PC-9 (cell line): Measurements from ENCODE around the gene CHM. TPM values are rescaled to one million over a fixed set of nuclear protein-coding genes. Genes with fewer than 3 reads are reported as not detected.

Experiments used
- BruUV-seq: library from RNA; stranded (reverse); fragments of 400-500 nt; replicated peaks from 2 replicates; lab custom pipeline; 2021; lab: Mats Ljungman, UMichigan
- CTCF ChIA-PET: fragments of 300-600 bp; sonication (Branson Sonifier 250); formaldehyde crosslinking; loops from one replicate; lab custom pipeline; 2022; ENCODE audit warnings: antibody characterized with exemption; lab: Charles Lee
- POLR2A ChIA-PET: fragments of 300-600 bp; sonication (Branson Sonifier 250); formaldehyde crosslinking; loops from one replicate; lab custom pipeline; 2022; ENCODE audit warnings: antibody characterized with exemption; ENCODE audit not compliant: unreplicated experiment; lab: Charles Lee
- DNase-seq, 2 experiments: peaks; one replicate each; pipeline versions ENCODE4 v3.0.0 to v3.0.0-alpha.2; 2015 to 2022; ENCODE audit warnings: mixed read lengths in 1 of 2
- H2AFZ ChIP-seq: fragments of 200-600 bp; sonication (generic); 2 replicates; pipeline ENCODE4 v1.8.1; 2017; ENCODE audit warnings: antibody characterized with exemption
- H3F3A ChIP-seq: fragments of 200-600 bp; sonication (generic); 2 replicates; pipeline ENCODE4 v1.8.1; 2017; ENCODE audit warnings: antibody characterized with exemption, mild to moderate bottlenecking, low read depth; ENCODE audit not compliant: insufficient read depth
- H3K27ac ChIP-seq: fragments of 200-600 bp; sonication (generic); 2 replicates; pipeline ENCODE4 v1.6.1; 2016; ENCODE audit warnings: mixed run types
- H3K27me3 ChIP-seq: fragments of 200-600 bp; sonication (generic); 2 replicates; pipeline ENCODE4 v1.6.1; 2016; ENCODE audit warnings: low read depth, mixed run types; ENCODE audit not compliant: insufficient read depth
- H3K36me3 ChIP-seq: fragments of 200-600 bp; sonication (generic); 2 replicates; pipeline ENCODE4 v1.6.1; 2016; ENCODE audit warnings: low read depth, mixed run types
- H3K4me1 ChIP-seq: fragments of 200-600 bp; sonication (generic); replicated peaks from 2 replicates; pipeline ENCODE4 v1.6.1; 2016; ENCODE audit warnings: mixed run types; ENCODE audit not compliant: insufficient read depth
- H3K4me2 ChIP-seq: fragments of 200-600 bp; sonication (generic); 2 replicates; pipeline ENCODE4 v1.6.1; 2017; ENCODE audit warnings: mixed run types
- H3K4me3 ChIP-seq: fragments of 200-600 bp; sonication (generic); 2 replicates; pipeline ENCODE4 v1.6.1; 2016; ENCODE audit warnings: mixed run types
- H3K79me2 ChIP-seq: fragments of 200-600 bp; sonication (generic); 2 replicates; pipeline ENCODE4 v1.6.1; 2017; ENCODE audit warnings: low read depth, mixed run types
- H3K9me2 ChIP-seq: fragments of 200-600 bp; sonication (generic); 2 replicates; pipeline ENCODE4 v1.8.1; 2017; ENCODE audit warnings: mild to moderate bottlenecking; ENCODE audit not compliant: insufficient read depth
- H3K9me3 ChIP-seq: fragments of 200-600 bp; sonication (generic); 2 replicates; pipeline ENCODE4 v1.8.1; 2016; ENCODE audit warnings: low read depth; ENCODE audit not compliant: insufficient read depth
- H4K20me1 ChIP-seq: fragments of 200-600 bp; sonication (generic); 2 replicates; pipeline ENCODE4 v1.8.1; 2017; ENCODE audit not compliant: insufficient read depth
- EZH2 ChIP-seq: fragments of 200-600 bp; sonication (generic); IDR thresholded peaks from 2 replicates; pipeline ENCODE4 v1.8.0; 2017; ENCODE audit warnings: antibody characterized with exemption, low read depth
- intact Hi-C: fragments of 100-400 bp; cut with micrococcal nuclease; formaldehyde crosslinking; loops from one replicate; pipeline ENCODE4 v1.10.0; 2022; ENCODE audit not compliant: unreplicated experiment
- total RNA-seq: library from RNA; stranded (reverse); gene quantifications from 2 replicates; pipeline ENCODE4 v1.2.3, GENCODE V29; 2021
- TF ChIP-seq, protein P1 (sequence below): fragments of 200-600 bp; sonication (generic); conservative IDR thresholded peaks from 2 replicates; pipeline ENCODE4 v1.6.1; 2017; ENCODE audit warnings: mixed run types, antibody characterized with exemption, mild to moderate bottlenecking, moderate library complexity

Gene CHM
- total RNA-seq, 1 experiment from 2014 or later: 15.8 TPM

DNA sequence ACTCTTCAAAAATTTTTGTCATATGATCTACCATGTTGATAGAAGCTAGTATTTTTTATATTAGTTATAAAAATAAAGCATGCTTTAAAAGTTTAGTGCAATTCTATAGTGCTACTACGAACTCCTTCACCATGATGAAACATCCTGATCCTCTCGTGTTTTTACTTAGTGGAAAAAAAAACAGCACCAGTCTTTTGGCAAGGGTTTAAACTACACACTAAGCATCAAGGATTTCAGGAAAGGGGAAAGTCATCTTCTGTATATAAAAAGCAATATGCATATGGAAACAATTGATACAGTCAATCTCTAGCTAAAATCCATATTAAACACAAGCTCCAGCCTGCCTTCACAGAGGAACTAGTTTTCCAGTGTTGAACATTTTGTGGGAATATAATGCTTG is 18.7 kb downstream of the CHM start:
- Histone ChIP-seq H3K27ac (no peak overlapping the region), H3K27me3 (no peaks in the 10 kb centered on the region), H3F3A (no peaks in the 10 kb centered on the region), H3K79me2 (no peaks in the 10 kb centered on the region), H2AFZ (no peak overlapping the region), H3K9me2 (no peaks in the 10 kb centered on the region), H3K4me2 (no peak overlapping the region), H3K4me3 (no peak overlapping the region), H3K9me3 (no peaks in the 10 kb centered on the region), H3K4me1 (no peaks in the 10 kb centered on the region), H4K20me1 (no peaks in the 10 kb centered on the region), H3K36me3 (no peaks in the 10 kb centered on the region)
- POLR2A ChIA-PET: no interaction called here
- TF ChIP-seq, protein P1, sequence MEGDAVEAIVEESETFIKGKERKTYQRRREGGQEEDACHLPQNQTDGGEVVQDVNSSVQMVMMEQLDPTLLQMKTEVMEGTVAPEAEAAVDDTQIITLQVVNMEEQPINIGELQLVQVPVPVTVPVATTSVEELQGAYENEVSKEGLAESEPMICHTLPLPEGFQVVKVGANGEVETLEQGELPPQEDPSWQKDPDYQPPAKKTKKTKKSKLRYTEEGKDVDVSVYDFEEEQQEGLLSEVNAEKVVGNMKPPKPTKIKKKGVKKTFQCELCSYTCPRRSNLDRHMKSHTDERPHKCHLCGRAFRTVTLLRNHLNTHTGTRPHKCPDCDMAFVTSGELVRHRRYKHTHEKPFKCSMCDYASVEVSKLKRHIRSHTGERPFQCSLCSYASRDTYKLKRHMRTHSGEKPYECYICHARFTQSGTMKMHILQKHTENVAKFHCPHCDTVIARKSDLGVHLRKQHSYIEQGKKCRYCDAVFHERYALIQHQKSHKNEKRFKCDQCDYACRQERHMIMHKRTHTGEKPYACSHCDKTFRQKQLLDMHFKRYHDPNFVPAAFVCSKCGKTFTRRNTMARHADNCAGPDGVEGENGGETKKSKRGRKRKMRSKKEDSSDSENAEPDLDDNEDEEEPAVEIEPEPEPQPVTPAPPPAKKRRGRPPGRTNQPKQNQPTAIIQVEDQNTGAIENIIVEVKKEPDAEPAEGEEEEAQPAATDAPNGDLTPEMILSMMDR: no peak
- TF ChIP-seq EZH2: no peak
- no peak for DNase-seq
- no TSS peak for BruUV-seq
- intact Hi-C loops: no loop called here
- CTCF ChIA-PET: no interaction called here

DNA sequence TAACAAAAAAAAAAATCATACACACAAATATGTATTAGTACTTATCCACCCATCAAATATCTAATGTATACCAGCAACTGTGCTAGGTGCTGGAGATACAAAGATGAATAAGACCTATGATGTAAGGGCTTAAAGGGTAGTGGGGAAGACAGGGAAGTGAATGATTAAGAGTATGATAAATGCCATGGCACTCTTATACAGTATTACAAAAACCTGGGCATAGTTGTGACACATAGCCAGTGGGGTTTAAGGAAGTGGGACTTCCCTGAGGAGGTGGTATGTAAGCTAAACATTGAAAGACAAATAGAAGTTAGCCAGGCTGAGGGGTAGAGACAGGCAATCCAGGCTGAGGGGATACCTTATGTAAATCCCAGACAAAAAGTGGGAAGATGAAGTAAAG is 23.5 kb downstream of the CHM start:
- Histone ChIP-seq H3K27ac (no peak overlapping the region), H3K9me2 (no peaks in the 10 kb centered on the region), H3K4me1 (no peaks in the 10 kb centered on the region), H3K4me2 (no peak overlapping the region), H3K36me3 (no peaks in the 10 kb centered on the region), H3K9me3 (no peaks in the 10 kb centered on the region), H2AFZ (no peak overlapping the region), H3F3A (no peaks in the 10 kb centered on the region), H3K27me3 (no peaks in the 10 kb centered on the region), H4K20me1 (no peaks in the 10 kb centered on the region; the same call in 1 of the 2 replicates), H3K79me2 (no peaks in the 10 kb centered on the region), H3K4me3 (no peak overlapping the region)
- BruUV-seq: no TSS peak
- ChIA-PET POLR2A (no interaction called here), CTCF (no interaction called here)
- intact Hi-C loops: no loop called here
- TF ChIP-seq, protein P1: no peak
- no peak for TF ChIP-seq EZH2
- no peak for DNase-seq

DNA sequence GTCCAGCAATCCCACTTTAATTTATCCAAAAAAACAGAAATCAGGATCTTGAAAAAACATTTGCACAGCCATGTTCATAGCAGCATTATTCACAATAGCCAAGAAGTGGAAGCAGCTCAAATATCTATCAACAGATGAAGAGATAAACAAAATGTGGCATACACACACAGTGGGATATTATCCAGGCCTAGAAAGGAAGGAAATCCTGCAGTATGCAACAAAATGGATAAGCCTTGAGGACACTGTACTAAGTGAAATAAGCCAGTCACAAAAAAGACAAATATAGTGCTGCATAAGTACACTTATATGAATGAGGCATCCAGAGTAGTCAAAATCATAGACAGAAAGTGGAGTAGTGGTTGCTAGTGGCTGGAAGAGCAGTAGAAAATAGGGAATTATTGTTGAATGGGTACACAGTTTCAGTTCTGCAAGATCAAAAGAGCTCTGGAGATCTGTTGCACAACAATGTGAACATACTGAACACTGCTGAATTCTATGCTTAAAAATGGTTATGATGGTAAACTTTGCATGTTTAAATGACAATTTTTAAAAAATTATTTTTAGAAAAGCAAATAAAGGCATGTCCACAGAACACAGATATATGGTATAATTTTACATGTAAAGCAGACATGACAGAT is 25.6 kb downstream of the CHM start:
- Histone ChIP-seq H3K79me2 (no peaks in the 10 kb centered on the region), H3K9me3 (no peaks in the 10 kb centered on the region), H2AFZ (no peak overlapping the region), H4K20me1 (no peaks in the 10 kb centered on the region; the same call in 1 of the 2 replicates), H3K4me3 (no peak overlapping the region), H3K9me2 (no peaks in the 10 kb centered on the region), H3K27ac (no peak overlapping the region), H3K36me3 (no peaks in the 10 kb centered on the region), H3K4me1 (no peaks in the 10 kb centered on the region), H3F3A (no peaks in the 10 kb centered on the region), H3K4me2 (no peak overlapping the region), H3K27me3 (no peaks in the 10 kb centered on the region)
- DNase-seq: no peak
- ChIA-PET POLR2A (no interaction called here), CTCF (no interaction called here)
- BruUV-seq: no TSS peak
- TF ChIP-seq, protein P1: no peak
- TF ChIP-seq EZH2: no peak
- intact Hi-C loops: no loop called here
